Measurements from ENCODE around the gene TM9SF1. TPM values are rescaled to one million over a fixed set of nuclear protein-coding genes. Genes with fewer than 3 reads are reported as not detected.
"Not testable (repeated sequence)": the region's sequence is repeated elsewhere in the genome, so short reads cannot be mapped to it uniquely, and the experiment has no call there.

The TM9SF1 gene
- total and polyA plus RNA-seq, 10 of the 15 experiments (the other 5 are each of a cell fraction or from before 2014, with no cell fraction given): 7.2 to 39.2 (median 17.6) TPM

DNA sequence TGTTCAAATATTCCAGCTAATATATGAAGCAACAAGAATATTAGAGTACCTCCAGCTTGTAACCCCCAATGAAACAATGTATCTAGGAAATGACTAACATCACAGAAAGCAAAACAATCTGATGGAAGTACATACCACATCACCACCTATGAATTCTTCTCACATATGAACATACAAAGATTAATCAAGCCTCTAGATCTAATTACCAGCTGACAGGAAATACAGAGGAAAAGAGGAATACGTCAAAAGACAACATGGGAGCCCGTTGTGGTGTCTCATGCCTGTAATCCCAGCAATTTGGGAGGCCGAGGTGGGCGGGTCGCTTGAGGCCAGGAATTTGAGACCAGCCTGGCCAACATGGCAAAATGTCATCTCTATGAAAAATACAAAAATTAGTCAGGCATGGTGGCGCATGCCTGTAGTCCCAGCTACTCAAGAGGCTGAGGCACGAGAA lies 29.4 kb upstream of the TM9SF1 start:
- no peak for TF ChIP-seq EP300 (IDR thresholded peaks at IDR 0.05; ENCODE audit: borderline replicate concordance in 1 of 2, control insufficient read depth in 1 of 2, low read depth in 2 of 2, low read length in 2 of 2)
- TF ChIP-seq, protein P1, sequence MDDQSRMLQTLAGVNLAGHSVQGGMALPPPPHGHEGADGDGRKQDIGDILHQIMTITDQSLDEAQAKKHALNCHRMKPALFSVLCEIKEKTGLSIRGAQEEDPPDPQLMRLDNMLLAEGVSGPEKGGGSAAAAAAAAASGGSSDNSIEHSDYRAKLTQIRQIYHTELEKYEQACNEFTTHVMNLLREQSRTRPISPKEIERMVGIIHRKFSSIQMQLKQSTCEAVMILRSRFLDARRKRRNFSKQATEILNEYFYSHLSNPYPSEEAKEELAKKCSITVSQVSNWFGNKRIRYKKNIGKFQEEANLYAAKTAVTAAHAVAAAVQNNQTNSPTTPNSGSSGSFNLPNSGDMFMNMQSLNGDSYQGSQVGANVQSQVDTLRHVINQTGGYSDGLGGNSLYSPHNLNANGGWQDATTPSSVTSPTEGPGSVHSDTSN (IDR thresholded peaks at IDR 0.05; ENCODE audit: insufficient replicate concordance, low read depth, low read length): no peak
- no peak for TF ChIP-seq ZNF24 (IDR thresholded peaks at IDR 0.05)
- TF ChIP-seq CHD4 (IDR thresholded peaks at IDR 0.05): no peak
- TF ChIP-seq, protein P2, sequence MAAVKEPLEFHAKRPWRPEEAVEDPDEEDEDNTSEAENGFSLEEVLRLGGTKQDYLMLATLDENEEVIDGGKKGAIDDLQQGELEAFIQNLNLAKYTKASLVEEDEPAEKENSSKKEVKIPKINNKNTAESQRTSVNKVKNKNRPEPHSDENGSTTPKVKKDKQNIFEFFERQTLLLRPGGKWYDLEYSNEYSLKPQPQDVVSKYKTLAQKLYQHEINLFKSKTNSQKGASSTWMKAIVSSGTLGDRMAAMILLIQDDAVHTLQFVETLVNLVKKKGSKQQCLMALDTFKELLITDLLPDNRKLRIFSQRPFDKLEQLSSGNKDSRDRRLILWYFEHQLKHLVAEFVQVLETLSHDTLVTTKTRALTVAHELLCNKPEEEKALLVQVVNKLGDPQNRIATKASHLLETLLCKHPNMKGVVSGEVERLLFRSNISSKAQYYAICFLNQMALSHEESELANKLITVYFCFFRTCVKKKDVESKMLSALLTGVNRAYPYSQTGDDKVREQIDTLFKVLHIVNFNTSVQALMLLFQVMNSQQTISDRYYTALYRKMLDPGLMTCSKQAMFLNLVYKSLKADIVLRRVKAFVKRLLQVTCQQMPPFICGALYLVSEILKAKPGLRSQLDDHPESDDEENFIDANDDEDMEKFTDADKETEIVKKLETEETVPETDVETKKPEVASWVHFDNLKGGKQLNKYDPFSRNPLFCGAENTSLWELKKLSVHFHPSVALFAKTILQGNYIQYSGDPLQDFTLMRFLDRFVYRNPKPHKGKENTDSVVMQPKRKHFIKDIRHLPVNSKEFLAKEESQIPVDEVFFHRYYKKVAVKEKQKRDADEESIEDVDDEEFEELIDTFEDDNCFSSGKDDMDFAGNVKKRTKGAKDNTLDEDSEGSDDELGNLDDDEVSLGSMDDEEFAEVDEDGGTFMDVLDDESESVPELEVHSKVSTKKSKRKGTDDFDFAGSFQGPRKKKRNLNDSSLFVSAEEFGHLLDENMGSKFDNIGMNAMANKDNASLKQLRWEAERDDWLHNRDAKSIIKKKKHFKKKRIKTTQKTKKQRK (IDR thresholded peaks at IDR 0.05; ENCODE audit: low read depth, low read length): no peak
- TF ChIP-seq TARDBP (IDR thresholded peaks at IDR 0.05; ENCODE audit: borderline replicate concordance): no peak
- TF ChIP-seq KLF5 (IDR thresholded peaks at IDR 0.05; ENCODE audit: partially characterized antibody): no peak
- no peak for TF ChIP-seq TCF7 (IDR thresholded peaks at IDR 0.05; ENCODE audit: borderline replicate concordance)
- TF ChIP-seq, protein P3, sequence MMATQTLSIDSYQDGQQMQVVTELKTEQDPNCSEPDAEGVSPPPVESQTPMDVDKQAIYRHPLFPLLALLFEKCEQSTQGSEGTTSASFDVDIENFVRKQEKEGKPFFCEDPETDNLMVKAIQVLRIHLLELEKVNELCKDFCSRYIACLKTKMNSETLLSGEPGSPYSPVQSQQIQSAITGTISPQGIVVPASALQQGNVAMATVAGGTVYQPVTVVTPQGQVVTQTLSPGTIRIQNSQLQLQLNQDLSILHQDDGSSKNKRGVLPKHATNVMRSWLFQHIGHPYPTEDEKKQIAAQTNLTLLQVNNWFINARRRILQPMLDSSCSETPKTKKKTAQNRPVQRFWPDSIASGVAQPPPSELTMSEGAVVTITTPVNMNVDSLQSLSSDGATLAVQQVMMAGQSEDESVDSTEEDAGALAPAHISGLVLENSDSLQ (IDR thresholded peaks at IDR 0.05): no peak
- H3K79me2 ChIP-seq (ENCODE audit: control insufficient read depth, insufficient read depth, low read length): peaks cover 7% of the 10 kb centered on the region
- 89% methylated on average over 7 of the region's 7 CpGs for WGBS (ENCODE audit: insufficient coverage, insufficient replicate concordance, low lambda C conversion rate, missing lambda C conversion rate)

DNA sequence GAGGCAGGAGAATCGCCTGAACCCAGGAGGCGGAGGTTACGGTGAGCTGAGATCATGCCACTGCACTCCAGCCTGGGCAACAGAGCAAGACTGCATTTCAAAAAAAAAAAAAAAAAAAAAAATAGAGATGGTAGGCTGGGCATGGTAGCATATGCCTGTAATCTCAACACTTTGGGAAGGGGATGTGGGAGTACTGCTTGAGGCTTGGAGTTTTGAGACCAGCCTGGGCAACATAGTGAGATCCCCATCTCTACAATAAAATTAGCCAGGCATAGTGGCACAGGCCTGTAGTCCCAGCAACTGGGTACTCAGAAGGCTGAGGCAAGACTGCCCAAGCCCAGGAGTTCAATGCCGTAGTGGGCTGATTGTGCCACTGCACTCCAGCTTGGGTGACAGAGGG lies 27.7 kb upstream of the TM9SF1 start:
- CTCF ChIA-PET: interaction anchor here (1.3 kb wide), 1 partner anchor 19 kb away, joined by 3 read pairs; the partner anchor contains the start of gene TINF2
- SMC1A ChIA-PET (ENCODE audit: uncharacterized antibody, unreplicated experiment); H3K79me2 ChIP-seq (ENCODE audit: control insufficient read depth, insufficient read depth, low read length); RAD21 ChIA-PET (ENCODE audit: unreplicated experiment); DNase-seq (ENCODE audit: low read depth, low spot score); BruUV-seq (replicated peaks); H3K4me3 ChIP-seq; H3K27me3 ChIP-seq (replicated peaks in 1 of 2; ENCODE audit: control insufficient read depth in 2 of 2, insufficient read depth in 2 of 2, low read length in 1 of 2); H3K9ac ChIP-seq (ENCODE audit: control insufficient read depth, insufficient read depth, low read length); H3K4me2 ChIP-seq (ENCODE audit: control insufficient read depth, insufficient read depth); H3K36me3 ChIP-seq (ENCODE audit: control insufficient read depth in 2 of 2, insufficient read depth in 2 of 2, low read length in 1 of 2); FAIRE-seq; H3K4me1 ChIP-seq (ENCODE audit: control insufficient read depth, insufficient read depth, low read length); H3K27ac ChIP-seq (ENCODE audit: control insufficient read depth, insufficient read depth); in situ Hi-C loops (cut with MboI); intact Hi-C loops (cut with micrococcal nuclease; ENCODE audit: unreplicated experiment); ATAC-seq; H4K20me1 ChIP-seq (ENCODE audit: control insufficient read depth, insufficient read depth); H2AFZ ChIP-seq (ENCODE audit: control insufficient read depth, low read depth, low read length); H3K9me3 ChIP-seq (replicated peaks; ENCODE audit: control insufficient read depth, insufficient read depth, low read length): not testable (repeated sequence)
- POLR2A ChIA-PET: interaction anchor here (0.6 to 0.9 kb wide), 5 partner anchors 9 to 73 kb away, joined by 3 to 11 read pairs (median 6); partner anchors contain the start of gene TSSK4
- 98% methylated on average over 4 of the region's 4 CpGs for WGBS (ENCODE audit: insufficient coverage, insufficient replicate concordance, low lambda C conversion rate, missing lambda C conversion rate)

More for the DNA sequence above, 29.4 kb upstream of the TM9SF1 start:
- ATAC-seq (no peak), FAIRE-seq (no peak), DNase-seq (ENCODE audit: low read depth, low spot score) (no peak)
- Histone ChIP-seq H3K36me3 (ENCODE audit: control insufficient read depth in 2 of 2, insufficient read depth in 2 of 2, low read length in 1 of 2) (no peaks in the 10 kb centered on the region; a peak in 2 of 4 replicates), H3K4me1 (ENCODE audit: control insufficient read depth, insufficient read depth, low read length) (no peaks in the 10 kb centered on the region), H3K4me2 (ENCODE audit: control insufficient read depth, insufficient read depth) (no peak overlapping the region), H2AFZ (ENCODE audit: control insufficient read depth, low read depth, low read length) (no peak overlapping the region), H4K20me1 (ENCODE audit: control insufficient read depth, insufficient read depth) (no peaks in the 10 kb centered on the region), H3K4me3 (no peak overlapping the region), H3K27me3 (replicated peaks in 1 of 2; ENCODE audit: control insufficient read depth in 2 of 2, insufficient read depth in 2 of 2, low read length in 1 of 2) (no peaks in the 10 kb centered on the region), H3K9ac (ENCODE audit: control insufficient read depth, insufficient read depth, low read length) (no peak overlapping the region), H3K9me3 (replicated peaks; ENCODE audit: control insufficient read depth, insufficient read depth, low read length) (no peaks in the 10 kb centered on the region), H3K27ac (ENCODE audit: control insufficient read depth, insufficient read depth) (no peak overlapping the region)
- ChIA-PET RAD21 (ENCODE audit: unreplicated experiment) (interaction anchor here (1.2 kb wide), 1 partner anchor 62 kb away, joined by 3 read pairs; no protein-coding TSS in a partner anchor), SMC1A (ENCODE audit: uncharacterized antibody, unreplicated experiment) (no interaction called here), POLR2A (interaction anchor here (0.6 to 1.5 kb wide), 3 partner anchors 14 to 41 kb away, joined by 3 read pairs; no protein-coding TSS in a partner anchor), CTCF (interaction anchor here (1.4 kb wide), 1 partner anchor 9 kb away, joined by 4 read pairs; the partner anchor contains the start of gene MDP1)
- no TSS peak for BruUV-seq (replicated peaks)
- in situ Hi-C loops (cut with MboI) (no loop called here), intact Hi-C loops (cut with micrococcal nuclease; ENCODE audit: unreplicated experiment) (no loop called here)

Measured in GM12878 (cell line).